Testis (tissue), 3 donors: ENCODE measurements around the gene ZNRD2. TPM values are rescaled to one million over a fixed set of nuclear protein-coding genes. Genes with fewer than 3 reads are reported as not detected.

Source experiments
- DNase-seq: peaks from one replicate; pipeline ENCODE4 v3.0.0-alpha.2; 2019
- H3K27ac ChIP-seq, 2 donors: fragments of 200-600 bp; sonication (generic); one replicate each; pipeline ENCODE4 v1.5.1; 2019
- H3K27me3 ChIP-seq: fragments of 200-600 bp; sonication (generic); one replicate; pipeline ENCODE4 v1.5.1; 2019
- H3K36me3 ChIP-seq: fragments of 200-600 bp; sonication (generic); one replicate; pipeline ENCODE4 v1.5.1; 2017; ENCODE audit warnings: low read depth; ENCODE audit errors: missing control alignments
- H3K4me1 ChIP-seq: fragments of 200-600 bp; sonication (generic); one replicate; pipeline ENCODE4 v1.5.1; 2019
- H3K4me3 ChIP-seq, 2 donors: fragments of 200-600 bp; sonication (generic); one replicate each; pipeline ENCODE4 v1.5.1; 2017 to 2019
- H3K9me3 ChIP-seq: fragments of 200-600 bp; sonication (generic); one replicate; pipeline ENCODE4 v1.5.1; 2017
- POLR2A ChIP-seq: fragments of 450-650 bp; IDR thresholded peaks from one replicate; pipeline ENCODE4 v1.6.1; 2017; ENCODE audit warnings: antibody characterized with exemption, mild to moderate bottlenecking, moderate library complexity
- WGBS, 2 donors: methylation state at CpG; one replicate each; pipeline ENCODE4 v1.1.5; 2018; 5-methylcytosine and 5-hydroxymethylcytosine counted together
- intact Hi-C: fragments of 100-400 bp; cut with DNase I; formaldehyde crosslinking; loops from one replicate; pipeline ENCODE4 v1.15.1; 2023; ENCODE audit warnings: low total_unique reads
- polyA plus RNA-seq: library from polyadenylated mRNA; stranded (reverse); fragments of 350-450 nt; fragmentation: Illumina TruSeq; extraction: RNeasy Lipid Tissue Mini Kit (QIAGEN cat#74804); gene quantifications from one replicate; pipeline ENCODE4 v1.2.3, GENCODE V29; 2014; ENCODE audit warnings: low read depth, low replicate concordance; ENCODE audit not compliant: insufficient read depth
- total RNA-seq, 2 donors: library from RNA; depleted of rRNA; stranded (reverse); fragments of >200 nt; gene quantifications; one replicate each; pipeline ENCODE4 v1.2.3, GENCODE V29; 2016
- TF ChIP-seq, protein P1 (sequence below), 3 experiments: fragments of 450-650 bp in 2 of 3; fragments of 200-600 bp in 1 of 3; sonication (generic) in 1 of 3; IDR thresholded peaks; one replicate each; pipeline ENCODE4 v1.5.1; 2016 to 2019; ENCODE audit warnings: antibody characterized with exemption in 3 of 3, mild to moderate bottlenecking in 2 of 3, moderate library complexity in 1 of 3

Gene ZNRD2
- total and polyA plus RNA-seq, 3 donors from 2014 or later = 67.7 to 79.6 (median 77.6) TPM

- WGBS, 2 donors = 7 to 22% methylated on average over 4 to 11 of the region's 11 CpGs
- H3K4me1 ChIP-seq = peaks cover 51% of the 10 kb centered on the region
- intact Hi-C loops = no loop called here
Observed at GRCh38 chr11:65571940-65572339, 1.7 kb downstream of the ZNRD2 start.

DNA sequence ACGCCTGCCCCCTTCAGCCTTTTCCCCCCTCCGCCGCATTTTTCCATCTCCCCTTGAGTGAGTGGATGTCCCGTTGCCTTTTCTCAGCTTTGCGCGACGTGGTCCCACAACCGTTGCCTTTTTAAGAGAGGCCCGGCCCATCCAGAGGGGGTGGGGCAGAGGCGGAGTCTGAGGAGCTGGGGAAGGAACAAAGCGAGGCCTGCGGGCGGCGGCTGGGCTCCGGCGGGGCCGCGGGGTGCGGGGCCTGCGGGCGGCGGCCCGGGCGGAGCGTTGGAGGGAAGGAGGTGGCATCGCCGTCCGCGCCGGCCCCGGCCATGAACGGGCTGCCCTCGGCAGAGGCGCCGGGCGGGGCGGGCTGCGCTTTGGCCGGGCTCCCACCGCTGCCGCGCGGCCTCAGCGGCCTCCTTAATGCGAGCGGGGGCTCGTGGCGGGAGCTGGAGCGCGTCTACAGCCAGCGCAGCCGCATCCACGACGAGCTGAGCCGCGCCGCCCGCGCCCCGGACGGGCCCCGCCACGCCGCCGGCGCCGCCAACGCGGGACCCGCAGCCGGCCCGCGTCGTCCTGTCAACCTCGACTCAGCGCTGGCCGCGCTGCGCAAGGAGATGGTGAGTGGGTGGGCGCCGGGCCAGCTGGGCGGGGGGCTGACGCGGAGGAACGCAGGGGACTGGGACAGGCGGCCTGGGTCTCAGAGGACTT is 2.2 kb downstream of the ZNRD2 start, which contains the start of gene FAM89B:
Gene FAM89B, plus strand, starts transcription at position 183 of the 696 bp plus-strand sequence. Its CDS starts 132 bp downstream, at position 315.
- 0 to 2% methylated on average over 28 to 79 of the region's 86 CpGs for WGBS, 2 donors
- H3K4me1 ChIP-seq = peaks cover 57% of the 10 kb centered on the region
- no peaks in the 10 kb centered on the region for H3K36me3 ChIP-seq
- no peak for TF ChIP-seq POLR2A
- TF ChIP-seq, protein P1, sequence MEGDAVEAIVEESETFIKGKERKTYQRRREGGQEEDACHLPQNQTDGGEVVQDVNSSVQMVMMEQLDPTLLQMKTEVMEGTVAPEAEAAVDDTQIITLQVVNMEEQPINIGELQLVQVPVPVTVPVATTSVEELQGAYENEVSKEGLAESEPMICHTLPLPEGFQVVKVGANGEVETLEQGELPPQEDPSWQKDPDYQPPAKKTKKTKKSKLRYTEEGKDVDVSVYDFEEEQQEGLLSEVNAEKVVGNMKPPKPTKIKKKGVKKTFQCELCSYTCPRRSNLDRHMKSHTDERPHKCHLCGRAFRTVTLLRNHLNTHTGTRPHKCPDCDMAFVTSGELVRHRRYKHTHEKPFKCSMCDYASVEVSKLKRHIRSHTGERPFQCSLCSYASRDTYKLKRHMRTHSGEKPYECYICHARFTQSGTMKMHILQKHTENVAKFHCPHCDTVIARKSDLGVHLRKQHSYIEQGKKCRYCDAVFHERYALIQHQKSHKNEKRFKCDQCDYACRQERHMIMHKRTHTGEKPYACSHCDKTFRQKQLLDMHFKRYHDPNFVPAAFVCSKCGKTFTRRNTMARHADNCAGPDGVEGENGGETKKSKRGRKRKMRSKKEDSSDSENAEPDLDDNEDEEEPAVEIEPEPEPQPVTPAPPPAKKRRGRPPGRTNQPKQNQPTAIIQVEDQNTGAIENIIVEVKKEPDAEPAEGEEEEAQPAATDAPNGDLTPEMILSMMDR (IDR thresholded peaks at IDR 0.05) = no peak
- no peaks in the 10 kb centered on the region for H3K27me3 ChIP-seq
- no peaks in the 10 kb centered on the region for H3K9me3 ChIP-seq
- intact Hi-C loops = no loop called here
- peak; percentile 95 for DNase-seq
- peak within 1 kb of the TSS; percentile 68 to 69 for H3K4me3 ChIP-seq
- peak within 1 kb of the TSS; percentile 65 to 87 for H3K27ac ChIP-seq

More at GRCh38 chr11:65571940-65572339, 1.7 kb downstream of the ZNRD2 start:
- Histone ChIP-seq H3K27me3 (no peaks in the 10 kb centered on the region), H3K27ac (peak overlapping the region; percentile 65 to 87), H3K9me3 (no peaks in the 10 kb centered on the region), H3K36me3 (no peaks in the 10 kb centered on the region), H3K4me3 (peak overlapping the region in 1 of 2 donors; percentile 69)
- no peak for DNase-seq
- TF ChIP-seq, protein P1 (IDR thresholded peaks at IDR 0.05) = no peak
- TF ChIP-seq POLR2A = no peak

GRCh38 chr11:65573391-65574079 is 3.3 kb downstream of the ZNRD2 start:
- no peaks in the 10 kb centered on the region for H3K27me3 ChIP-seq
- no peak for DNase-seq
- no peaks in the 10 kb centered on the region for H3K9me3 ChIP-seq
- peaks cover 62% of the 10 kb centered on the region for H3K4me1 ChIP-seq
- intact Hi-C loops = no loop called here
- H3K36me3 ChIP-seq = no peaks in the 10 kb centered on the region
- 26 to 27% methylated on average over 15 to 22 of the region's 22 CpGs for WGBS, 2 donors
- TF ChIP-seq, protein P1 (IDR thresholded peaks at IDR 0.05) = no peak
- TF ChIP-seq POLR2A = no peak
- peak overlapping the region in 1 of 2 donors; percentile 92 for H3K27ac ChIP-seq
- peak overlapping the region; percentile 68 to 69 for H3K4me3 ChIP-seq

DNA sequence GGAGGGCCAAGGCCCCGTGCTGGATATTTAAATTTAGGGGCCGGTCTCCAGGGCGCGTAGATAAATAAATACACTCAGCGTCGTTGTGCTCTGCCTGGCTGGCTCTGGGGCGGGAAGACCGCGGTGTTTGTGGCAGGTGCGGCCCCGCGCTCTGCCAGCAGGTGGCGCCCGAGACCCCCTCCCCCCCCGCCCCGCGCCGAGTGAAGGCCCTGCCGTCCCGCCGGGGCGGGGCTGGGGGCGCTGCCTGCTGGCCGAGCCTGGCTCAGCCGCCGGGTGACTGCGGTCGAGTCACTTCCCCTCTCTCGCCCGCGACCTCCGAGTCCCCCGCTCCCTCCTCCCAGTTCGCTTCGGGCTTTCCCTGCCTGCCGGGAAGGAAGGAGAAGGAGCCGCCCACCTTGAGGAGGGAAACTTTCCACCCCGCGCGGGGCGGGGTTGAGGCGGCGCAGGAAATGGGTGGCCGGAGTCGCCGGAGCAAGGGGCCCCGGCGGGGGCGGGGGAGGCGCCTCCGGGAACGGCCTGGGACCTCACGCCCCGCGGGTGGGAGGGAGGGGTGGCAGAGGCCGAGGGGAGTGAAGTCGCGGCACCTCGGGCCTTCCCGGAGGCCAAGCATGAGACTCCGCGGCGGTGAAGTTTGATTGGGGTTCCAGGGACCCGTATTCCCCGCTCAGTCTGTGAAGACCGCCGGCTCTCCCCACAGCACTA is 4.0 kb downstream of the ZNRD2 start:
- peak; percentile 85 for DNase-seq
- Histone ChIP-seq H3K27me3 (no peaks in the 10 kb centered on the region), H3K27ac (peak overlapping the region; percentile 84 to 92), H3K9me3 (no peaks in the 10 kb centered on the region), H3K4me3 (peak overlapping the region; percentile 57 to 68), H3K36me3 (no peaks in the 10 kb centered on the region), H3K4me1 (peaks cover 56% of the 10 kb centered on the region)
- 1 to 2% methylated on average over 10 to 67 of the region's 67 CpGs for WGBS, 2 donors
- TF ChIP-seq POLR2A = no peak
- TF ChIP-seq, protein P1 (IDR thresholded peaks at IDR 0.05) = peak; percentile 90 to 98 (median 93)
- intact Hi-C loops = no loop called here
